PC-3 (cell line): ENCODE results near the gene WDR47. TPM values are rescaled to one million over a fixed set of nuclear protein-coding genes. Genes with fewer than 3 reads are reported as not detected.
"Not testable (repeated sequence)": the region's sequence is repeated elsewhere in the genome, so short reads cannot be mapped to it uniquely, and the experiment has no call there.

Experiments used
- ATAC-seq: fragments of 200-7000 bp; cut with Tn5 transposase; 2 replicates; pipeline ENCODE4 v1.9.1; 2020; ENCODE audit warnings: mild to moderate bottlenecking, moderate library complexity
- BruUV-seq: library from RNA; stranded (reverse); fragments of 400-500 nt; replicated peaks from 2 replicates; lab custom pipeline; 2021; lab: Mats Ljungman, UMichigan
- CTCF ChIA-PET: fragments of 300-600 bp; sonication (Branson Sonifier 250); formaldehyde crosslinking; loops from one replicate; lab custom pipeline; 2022; ENCODE audit warnings: antibody characterized with exemption; lab: Charles Lee
- POLR2A ChIA-PET: fragments of 300-600 bp; sonication (Branson Sonifier 250); formaldehyde crosslinking; loops from one replicate; lab custom pipeline; 2022; ENCODE audit warnings: antibody characterized with exemption; ENCODE audit not compliant: unreplicated experiment; lab: Charles Lee
- DNase-seq: peaks from one replicate; pipeline ENCODE4 v3.0.0-alpha.2; 2015
- H2AFZ ChIP-seq: fragments of 300-600 bp; sonication (generic); 2 replicates; pipeline ENCODE4 v1.6.0; 2016; ENCODE audit warnings: antibody characterized with exemption, low read length
- H3F3A ChIP-seq: fragments of 300-600 bp; sonication (generic); one replicate; pipeline ENCODE4 v1.6.0; 2017; ENCODE audit warnings: antibody characterized with exemption, low read length, control low read depth, mild to moderate bottlenecking; ENCODE audit not compliant: unreplicated experiment
- H3K27ac ChIP-seq: fragments of 300-600 bp; sonication (generic); 2 replicates; pipeline ENCODE4 v1.5.1; 2016; ENCODE audit warnings: mild to moderate bottlenecking, low read length
- H3K27me3 ChIP-seq: fragments of 300-600 bp; sonication (generic); 2 replicates; pipeline ENCODE4 v1.6.1; 2016; ENCODE audit warnings: low read length, mixed read lengths
- H3K36me3 ChIP-seq: fragments of 300-600 bp; sonication (generic); 2 replicates; pipeline ENCODE4 v1.6.1; 2016; ENCODE audit warnings: low read depth, mixed run types, low read length, mixed read lengths
- H3K4me1 ChIP-seq: fragments of 300-600 bp; sonication (generic); 2 replicates; pipeline ENCODE4 v1.5.1; 2016; ENCODE audit warnings: low read length; ENCODE audit not compliant: insufficient read depth
- H3K4me2 ChIP-seq: fragments of 300-600 bp; sonication (generic); 2 replicates; pipeline ENCODE4 v1.6.0; 2016; ENCODE audit warnings: low read length
- H3K4me3 ChIP-seq: fragments of 300-600 bp; sonication (generic); 2 replicates; pipeline ENCODE4 v1.5.1; 2016; ENCODE audit warnings: mild to moderate bottlenecking, low read length, mixed read lengths
- H3K79me2 ChIP-seq: fragments of 300-600 bp; sonication (generic); 2 replicates; pipeline ENCODE4 v1.6.1; 2017; ENCODE audit warnings: low read length, mixed read lengths
- H3K9ac ChIP-seq: fragments of 300-600 bp; sonication (generic); 2 replicates; pipeline ENCODE4 v1.6.0; 2016; ENCODE audit warnings: mild to moderate bottlenecking, low read length
- H3K9me2 ChIP-seq: fragments of 300-600 bp; sonication (generic); replicated peaks from 2 replicates; pipeline ENCODE4 v1.6.1; 2016; ENCODE audit warnings: mixed run types, low read length, mixed read lengths
- H3K9me3 ChIP-seq: fragments of 300-600 bp; sonication (generic); 2 replicates; pipeline ENCODE4 v1.6.1; 2016; ENCODE audit warnings: low read length, mixed read lengths
- H4K20me1 ChIP-seq: fragments of 300-600 bp; sonication (generic); 2 replicates; pipeline ENCODE4 v1.6.1; 2016; ENCODE audit warnings: low read length, mixed read lengths
- EZH2 ChIP-seq: fragments of 300-600 bp; sonication (generic); IDR thresholded peaks from one replicate; pipeline ENCODE4 v1.6.1; 2017; ENCODE audit warnings: antibody characterized with exemption, mild to moderate bottlenecking, low read length; ENCODE audit not compliant: unreplicated experiment
- EZH2phosphoT487 ChIP-seq: fragments of 300-600 bp; sonication (generic); IDR thresholded peaks from 2 replicates; pipeline ENCODE4 v1.6.1; 2018; ENCODE audit warnings: mild to moderate bottlenecking, antibody characterized with exemption, low read length, borderline replicate concordance
- intact Hi-C: fragments of 100-400 bp; cut with micrococcal nuclease; formaldehyde crosslinking; loops from 2 replicates; pipeline ENCODE4 v1.9.0; 2023
- total RNA-seq: library from RNA; depleted of rRNA; stranded (reverse); fragments of >200 nt; gene quantifications from 2 replicates; pipeline ENCODE4 v1.2.3, GENCODE V29; 2014
- TF ChIP-seq, protein P1 (sequence below): fragments of 300-600 bp; sonication (generic); conservative IDR thresholded peaks from 2 replicates; pipeline ENCODE4 v1.5.1; 2017; ENCODE audit warnings: antibody characterized with exemption, low read depth, mild to moderate bottlenecking, low read length

WDR47 gene
- total RNA-seq, 1 experiment from 2014 or later: 7.7 TPM

DNA sequence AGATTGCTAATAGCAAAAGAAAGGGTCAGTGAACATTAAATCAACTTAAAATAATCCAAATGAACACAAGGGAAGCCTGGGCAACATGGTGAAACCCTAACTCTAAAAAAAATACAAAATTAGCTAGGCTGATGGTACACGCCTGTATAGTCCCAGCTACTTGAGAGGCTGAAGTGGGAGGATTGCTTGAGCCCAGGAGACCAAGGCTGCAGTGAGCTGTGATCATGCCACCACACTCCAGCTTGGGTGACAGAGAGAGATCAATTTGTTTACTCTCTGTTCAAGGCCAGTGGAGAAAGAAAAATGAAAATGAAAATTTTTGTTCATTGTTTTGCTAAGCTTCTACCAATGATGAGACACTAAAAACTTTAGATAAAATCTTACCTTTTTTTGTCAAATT, 24.8 kb downstream of the WDR47 start:
- Histone ChIP-seq H3K27me3 (no peaks in the 10 kb centered on the region), H3K9me2 (no peaks in the 10 kb centered on the region), H3K79me2 (no peaks in the 10 kb centered on the region), H3K9ac (no peak overlapping the region), H3F3A (no peaks in the 10 kb centered on the region), H3K27ac (no peak overlapping the region), H3K4me1 (no peaks in the 10 kb centered on the region), H3K9me3 (no peaks in the 10 kb centered on the region), H3K4me2 (no peak overlapping the region), H4K20me1 (no peaks in the 10 kb centered on the region), H3K4me3 (no peak overlapping the region), H3K36me3 (peaks cover 5% of the 10 kb centered on the region; the same call in 1 of the 2 replicates), H2AFZ (no peak overlapping the region)
- TF ChIP-seq EZH2phosphoT487 (no peak), EZH2 (no peak)
- TF ChIP-seq, protein P1, sequence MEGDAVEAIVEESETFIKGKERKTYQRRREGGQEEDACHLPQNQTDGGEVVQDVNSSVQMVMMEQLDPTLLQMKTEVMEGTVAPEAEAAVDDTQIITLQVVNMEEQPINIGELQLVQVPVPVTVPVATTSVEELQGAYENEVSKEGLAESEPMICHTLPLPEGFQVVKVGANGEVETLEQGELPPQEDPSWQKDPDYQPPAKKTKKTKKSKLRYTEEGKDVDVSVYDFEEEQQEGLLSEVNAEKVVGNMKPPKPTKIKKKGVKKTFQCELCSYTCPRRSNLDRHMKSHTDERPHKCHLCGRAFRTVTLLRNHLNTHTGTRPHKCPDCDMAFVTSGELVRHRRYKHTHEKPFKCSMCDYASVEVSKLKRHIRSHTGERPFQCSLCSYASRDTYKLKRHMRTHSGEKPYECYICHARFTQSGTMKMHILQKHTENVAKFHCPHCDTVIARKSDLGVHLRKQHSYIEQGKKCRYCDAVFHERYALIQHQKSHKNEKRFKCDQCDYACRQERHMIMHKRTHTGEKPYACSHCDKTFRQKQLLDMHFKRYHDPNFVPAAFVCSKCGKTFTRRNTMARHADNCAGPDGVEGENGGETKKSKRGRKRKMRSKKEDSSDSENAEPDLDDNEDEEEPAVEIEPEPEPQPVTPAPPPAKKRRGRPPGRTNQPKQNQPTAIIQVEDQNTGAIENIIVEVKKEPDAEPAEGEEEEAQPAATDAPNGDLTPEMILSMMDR: no peak
- no TSS peak for BruUV-seq
- DNase-seq: no peak
- no peak for ATAC-seq
- CTCF ChIA-PET: interaction anchor here (0.9 kb wide), 1 partner anchor 184 kb away, joined by 4 read pairs; no protein-coding TSS in a partner anchor
- POLR2A ChIA-PET: no interaction called here
- intact Hi-C loops: no loop called here

DNA sequence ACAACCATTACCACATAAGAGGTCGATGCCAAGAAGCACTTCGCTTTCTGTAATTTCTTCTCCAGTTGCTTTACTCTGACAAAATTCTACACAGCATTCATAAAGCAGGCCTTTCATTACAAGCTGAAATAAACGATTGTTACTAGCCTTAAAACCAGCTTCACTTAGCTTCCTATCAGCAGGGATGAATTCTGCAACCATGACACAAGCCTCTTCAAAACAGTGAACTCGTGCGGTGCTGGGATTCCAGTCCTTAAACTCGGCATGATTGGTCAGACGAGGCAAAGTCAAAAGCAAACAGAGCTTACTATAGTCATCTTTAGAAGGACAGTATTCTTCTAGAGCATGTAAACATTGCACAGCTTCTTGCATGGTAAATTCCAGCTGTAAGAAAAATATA, 30.6 kb downstream of the WDR47 start:
- Histone ChIP-seq H3K4me3 (no peak overlapping the region), H3K9ac (no peak overlapping the region), H2AFZ (no peak overlapping the region), H3K4me1 (no peaks in the 10 kb centered on the region), H3F3A (no peaks in the 10 kb centered on the region), H3K27ac (no peak overlapping the region), H3K4me2 (no peak overlapping the region), H4K20me1 (no peaks in the 10 kb centered on the region), H3K27me3 (no peaks in the 10 kb centered on the region), H3K9me2 (no peaks in the 10 kb centered on the region), H3K79me2 (no peaks in the 10 kb centered on the region), H3K9me3 (no peaks in the 10 kb centered on the region), H3K36me3 (peaks cover 3% of the 10 kb centered on the region)
- intact Hi-C loops: no loop called here
- POLR2A ChIA-PET: no interaction called here
- no peak for ATAC-seq
- BruUV-seq: no TSS peak
- CTCF ChIA-PET: no interaction called here
- DNase-seq: no peak
- TF ChIP-seq, protein P1: no peak
- TF ChIP-seq EZH2phosphoT487: no peak
- TF ChIP-seq EZH2: no peak

DNA sequence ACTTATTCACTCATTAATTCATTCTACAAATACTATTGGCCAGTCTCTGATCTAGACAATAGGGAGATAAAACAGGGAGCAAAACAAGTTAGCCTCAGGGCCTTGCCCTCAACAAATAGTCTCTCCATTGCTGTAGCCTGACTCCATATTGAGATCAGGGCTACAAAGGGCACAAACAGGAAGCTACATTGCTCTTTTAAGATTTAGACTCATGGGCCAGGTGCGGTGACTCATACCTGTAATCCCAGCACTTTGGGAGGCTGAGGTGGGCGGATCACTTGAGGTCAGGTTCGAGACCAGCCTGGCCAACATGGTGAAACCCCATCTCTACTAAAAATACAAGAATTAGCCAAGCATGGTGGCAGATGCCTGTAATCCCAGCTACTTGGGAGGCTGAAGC, 45.3 kb downstream of the WDR47 start:
- H4K20me1 ChIP-seq, H3K9me2 ChIP-seq, H3K79me2 ChIP-seq, H3K4me3 ChIP-seq, BruUV-seq, CTCF ChIA-PET, H3K4me1 ChIP-seq, H3K9ac ChIP-seq, H3K9me3 ChIP-seq, intact Hi-C loops, H2AFZ ChIP-seq, POLR2A ChIA-PET, H3K4me2 ChIP-seq, H3K27ac ChIP-seq, H3F3A ChIP-seq, H3K27me3 ChIP-seq: not testable (repeated sequence)
- H3K36me3 ChIP-seq: peaks cover 22% of the 10 kb centered on the region
- peak; percentile 13; the same call in 1 of the 2 replicates for ATAC-seq
- DNase-seq: peak; percentile 24
